ENCODE measurements around the gene PADI6. TPM values are rescaled to one million over a fixed set of nuclear protein-coding genes. Genes with fewer than 3 reads are reported as not detected.
A peak's percentile ranks its signal among the peaks of the same experiment; 100 is the strongest.

Gene PADI6
- total and polyA plus RNA-seq, 9 of the 15 experiments (the other 6 are each of a cell fraction or from before 2014, with no cell fraction given), result not detected

- no peak for TF ChIP-seq RERE (CRISPR knock-in tag; IDR thresholded peaks at IDR 0.05; ENCODE audit: borderline replicate concordance)
- TF ChIP-seq ZBTB17 (CRISPR knock-in tag; IDR thresholded peaks at IDR 0.05), result peak; percentile 98
- TF ChIP-seq, protein P1, sequence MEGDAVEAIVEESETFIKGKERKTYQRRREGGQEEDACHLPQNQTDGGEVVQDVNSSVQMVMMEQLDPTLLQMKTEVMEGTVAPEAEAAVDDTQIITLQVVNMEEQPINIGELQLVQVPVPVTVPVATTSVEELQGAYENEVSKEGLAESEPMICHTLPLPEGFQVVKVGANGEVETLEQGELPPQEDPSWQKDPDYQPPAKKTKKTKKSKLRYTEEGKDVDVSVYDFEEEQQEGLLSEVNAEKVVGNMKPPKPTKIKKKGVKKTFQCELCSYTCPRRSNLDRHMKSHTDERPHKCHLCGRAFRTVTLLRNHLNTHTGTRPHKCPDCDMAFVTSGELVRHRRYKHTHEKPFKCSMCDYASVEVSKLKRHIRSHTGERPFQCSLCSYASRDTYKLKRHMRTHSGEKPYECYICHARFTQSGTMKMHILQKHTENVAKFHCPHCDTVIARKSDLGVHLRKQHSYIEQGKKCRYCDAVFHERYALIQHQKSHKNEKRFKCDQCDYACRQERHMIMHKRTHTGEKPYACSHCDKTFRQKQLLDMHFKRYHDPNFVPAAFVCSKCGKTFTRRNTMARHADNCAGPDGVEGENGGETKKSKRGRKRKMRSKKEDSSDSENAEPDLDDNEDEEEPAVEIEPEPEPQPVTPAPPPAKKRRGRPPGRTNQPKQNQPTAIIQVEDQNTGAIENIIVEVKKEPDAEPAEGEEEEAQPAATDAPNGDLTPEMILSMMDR (IDR thresholded peaks at IDR 0.05 in 2 of 3, conservative IDR thresholded peaks at IDR 0.05 in 1 of 3; ENCODE audit: insufficient read depth in 2 of 3, low read depth in 1 of 3, low read length in 3 of 3), result no peak
- 0 out of 2 replicates have a peak, but pooled peaks have one; percentile 47 for TF ChIP-seq TFAP4 (CRISPR knock-in tag; IDR thresholded peaks at IDR 0.05; ENCODE audit: borderline replicate concordance)
- TF ChIP-seq, protein P2, sequence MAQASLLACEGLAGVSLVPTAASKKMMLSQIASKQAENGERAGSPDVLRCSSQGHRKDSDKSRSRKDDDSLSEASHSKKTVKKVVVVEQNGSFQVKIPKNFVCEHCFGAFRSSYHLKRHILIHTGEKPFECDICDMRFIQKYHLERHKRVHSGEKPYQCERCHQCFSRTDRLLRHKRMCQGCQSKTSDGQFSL (CRISPR knock-in tag; IDR thresholded peaks at IDR 0.05), result 0 out of 2 replicates have a peak, but pooled peaks have one; percentile 46
- TF ChIP-seq, protein P2 (tag; IDR thresholded peaks at IDR 0.05), result peak in 1 of 2 experiments; percentile 100; a peak in 2 of 4 replicates
- TF ChIP-seq NR4A1 (CRISPR knock-in tag; IDR thresholded peaks at IDR 0.05), result peak; percentile 97; the same call in 1 of the 2 replicates
- peak; percentile 100 for TF ChIP-seq NR4A1 (tag; IDR thresholded peaks at IDR 0.05)
- no peak for TF ChIP-seq PHTF2 (CRISPR knock-in tag; IDR thresholded peaks at IDR 0.05)
- TF ChIP-seq HINFP (tag; conservative IDR thresholded peaks at IDR 0.05; ENCODE audit: low read depth), result peak; percentile 97
- TF ChIP-seq PHB2 (IDR thresholded peaks at IDR 0.05; ENCODE audit: low read depth), result peak; percentile 79; the same call in 1 of the 2 replicates
- no peak for TF ChIP-seq SPI1 (IDR thresholded peaks at IDR 0.05; ENCODE audit: borderline replicate concordance, low read depth, low read length)
- peak; percentile 96 for TF ChIP-seq ZNF76 (CRISPR knock-in tag; IDR thresholded peaks at IDR 0.05; ENCODE audit: borderline replicate concordance)
- TF ChIP-seq TSC22D4 (tag; IDR thresholded peaks at IDR 0.05), result peak; percentile 85; the same call in 1 of the 2 replicates
- no peak for TF ChIP-seq EZH2 (IDR thresholded peaks at IDR 0.05; ENCODE audit: borderline replicate concordance, low read depth, low read length)
Measured at GRCh38 chr1:17360272-17360956, 11.6 kb upstream of the PADI6 start (continued).
